ENCODE data around the gene TMEM178B.

DNA sequence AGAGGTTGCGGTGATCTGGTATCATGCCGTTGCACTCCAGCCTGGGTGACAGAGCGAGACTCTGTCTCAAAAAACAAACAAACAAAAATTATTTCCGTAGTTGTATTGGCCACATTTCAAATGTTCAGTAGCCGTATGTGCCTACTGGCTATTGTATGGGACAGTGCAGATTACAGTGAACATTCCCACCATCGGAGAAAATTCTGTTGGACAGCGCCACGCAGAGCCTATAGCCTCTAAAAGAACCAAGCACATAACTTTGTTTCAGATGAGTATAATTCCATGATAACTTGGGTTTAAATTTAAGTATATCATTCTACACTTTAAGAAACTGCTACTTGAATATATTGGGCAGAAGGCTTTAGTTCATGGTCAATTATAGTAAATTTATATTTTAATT lies 5.4 kb downstream of the TMEM178B start:
- TF ChIP-seq, protein P1, sequence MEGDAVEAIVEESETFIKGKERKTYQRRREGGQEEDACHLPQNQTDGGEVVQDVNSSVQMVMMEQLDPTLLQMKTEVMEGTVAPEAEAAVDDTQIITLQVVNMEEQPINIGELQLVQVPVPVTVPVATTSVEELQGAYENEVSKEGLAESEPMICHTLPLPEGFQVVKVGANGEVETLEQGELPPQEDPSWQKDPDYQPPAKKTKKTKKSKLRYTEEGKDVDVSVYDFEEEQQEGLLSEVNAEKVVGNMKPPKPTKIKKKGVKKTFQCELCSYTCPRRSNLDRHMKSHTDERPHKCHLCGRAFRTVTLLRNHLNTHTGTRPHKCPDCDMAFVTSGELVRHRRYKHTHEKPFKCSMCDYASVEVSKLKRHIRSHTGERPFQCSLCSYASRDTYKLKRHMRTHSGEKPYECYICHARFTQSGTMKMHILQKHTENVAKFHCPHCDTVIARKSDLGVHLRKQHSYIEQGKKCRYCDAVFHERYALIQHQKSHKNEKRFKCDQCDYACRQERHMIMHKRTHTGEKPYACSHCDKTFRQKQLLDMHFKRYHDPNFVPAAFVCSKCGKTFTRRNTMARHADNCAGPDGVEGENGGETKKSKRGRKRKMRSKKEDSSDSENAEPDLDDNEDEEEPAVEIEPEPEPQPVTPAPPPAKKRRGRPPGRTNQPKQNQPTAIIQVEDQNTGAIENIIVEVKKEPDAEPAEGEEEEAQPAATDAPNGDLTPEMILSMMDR (IDR thresholded peaks at IDR 0.05), result no peak
- TF ChIP-seq POLR2A (IDR thresholded peaks at IDR 0.05), result no peak
